Activated CD4-positive, alpha-beta memory T cell treated with anti-CD3 and anti-CD28 coated beads, Interleukin-2, amount 10 ng/mL, durations not matched to agents 7 days and 5 days (primary cell): ENCODE measurements around the gene SEPTIN5. TPM values are rescaled to one million over a fixed set of nuclear protein-coding genes. Genes with fewer than 3 reads are reported as not detected.
"Not testable (repeated sequence)": the region's sequence is repeated elsewhere in the genome, so short reads cannot be mapped to it uniquely, and the experiment has no call there.

Experiments
- CTCF ChIA-PET: fragments of 350-600 bp; sonication (Branson Sonifier 250); formaldehyde crosslinking; loops from one replicate; lab custom pipeline; 2021; ENCODE audit warnings: antibody characterized with exemption, inconsistent platforms; lab: Charles Lee
- POLR2A ChIA-PET: fragments of 350-600 bp; sonication (Branson Sonifier 250); formaldehyde crosslinking; loops from one replicate; lab custom pipeline; 2021; ENCODE audit warnings: antibody characterized with exemption; lab: Charles Lee
- DNase-seq: peaks from one replicate; pipeline ENCODE4 v3.0.0-alpha.2; 2020
- H3K27ac Mint-ChIP-seq: one replicate; pipeline ENCODE4 v1.8.0; 2021; ENCODE audit warnings: mild to moderate bottlenecking, mixed read lengths
- H3K27me3 Mint-ChIP-seq: one replicate; pipeline ENCODE4 v1.8.0; 2021; ENCODE audit warnings: mixed read lengths
- H3K36me3 Mint-ChIP-seq: one replicate; pipeline ENCODE4 v1.8.0; 2021; ENCODE audit warnings: low read depth, mixed read lengths
- H3K4me1 Mint-ChIP-seq: one replicate; pipeline ENCODE4 v1.8.0; 2021; ENCODE audit warnings: mixed read lengths
- H3K4me3 Mint-ChIP-seq: one replicate; pipeline ENCODE4 v1.8.0; 2021; ENCODE audit warnings: mild to moderate bottlenecking, mixed read lengths
- H3K9me3 Mint-ChIP-seq: one replicate; pipeline ENCODE4 v1.8.0; 2021; ENCODE audit warnings: mixed read lengths
- total RNA-seq, 2 experiments: library from RNA; stranded (reverse); gene quantifications; one replicate each; pipeline ENCODE4 v1.2.3, GENCODE V29; 2021

Gene SEPTIN5
- total RNA-seq, 2 experiments from 2014 or later, result not detected

- CTCF ChIA-PET, result no interaction called here
- H3K9me3 Mint-ChIP-seq, result no peaks in the 10 kb centered on the region
- H3K27me3 Mint-ChIP-seq, result peaks cover 19% of the 10 kb centered on the region
- H3K27ac Mint-ChIP-seq, result no peak overlapping the region
- H3K4me1 Mint-ChIP-seq, result no peaks in the 10 kb centered on the region
- H3K4me3 Mint-ChIP-seq, result no peak overlapping the region
- DNase-seq, result no peak
- H3K36me3 Mint-ChIP-seq, result no peaks in the 10 kb centered on the region
- POLR2A ChIA-PET, result no interaction called here
Measured at GRCh38 chr22:19688301-19689290, 25.7 kb upstream of the SEPTIN5 start.

- CTCF ChIA-PET, result no interaction called here
- H3K9me3 Mint-ChIP-seq, result no peaks in the 10 kb centered on the region
- POLR2A ChIA-PET, result no interaction called here
- no peak overlapping the region for H3K4me3 Mint-ChIP-seq
- H3K36me3 Mint-ChIP-seq, result no peaks in the 10 kb centered on the region
- H3K27ac Mint-ChIP-seq, result no peak overlapping the region
- no peaks in the 10 kb centered on the region for H3K4me1 Mint-ChIP-seq
- H3K27me3 Mint-ChIP-seq, result peaks cover 14% of the 10 kb centered on the region
- no peak for DNase-seq
Measured at GRCh38 chr22:19689408-19689807, 24.9 kb upstream of the SEPTIN5 start.

- Mint-ChIP-seq H3K9me3 (no peaks in the 10 kb centered on the region), H3K36me3 (no peaks in the 10 kb centered on the region), H3K27me3 (peaks cover 12% of the 10 kb centered on the region), H3K4me3 (no peak overlapping the region), H3K27ac (no peak overlapping the region), H3K4me1 (no peaks in the 10 kb centered on the region)
- POLR2A ChIA-PET, result no interaction called here
- no peak for DNase-seq
- CTCF ChIA-PET, result no interaction called here
Measured at GRCh38 chr22:19691007-19691720, 23.1 kb upstream of the SEPTIN5 start.

- Mint-ChIP-seq H3K9me3 (no peaks in the 10 kb centered on the region), H3K4me1 (no peaks in the 10 kb centered on the region), H3K4me3 (no peak overlapping the region), H3K27me3 (peaks cover 8% of the 10 kb centered on the region), H3K27ac (no peak overlapping the region), H3K36me3 (no peaks in the 10 kb centered on the region)
- no peak for DNase-seq
- ChIA-PET CTCF (no interaction called here), POLR2A (no interaction called here)
Measured at GRCh38 chr22:19691721-19692341, 22.5 kb upstream of the SEPTIN5 start.

DNA sequence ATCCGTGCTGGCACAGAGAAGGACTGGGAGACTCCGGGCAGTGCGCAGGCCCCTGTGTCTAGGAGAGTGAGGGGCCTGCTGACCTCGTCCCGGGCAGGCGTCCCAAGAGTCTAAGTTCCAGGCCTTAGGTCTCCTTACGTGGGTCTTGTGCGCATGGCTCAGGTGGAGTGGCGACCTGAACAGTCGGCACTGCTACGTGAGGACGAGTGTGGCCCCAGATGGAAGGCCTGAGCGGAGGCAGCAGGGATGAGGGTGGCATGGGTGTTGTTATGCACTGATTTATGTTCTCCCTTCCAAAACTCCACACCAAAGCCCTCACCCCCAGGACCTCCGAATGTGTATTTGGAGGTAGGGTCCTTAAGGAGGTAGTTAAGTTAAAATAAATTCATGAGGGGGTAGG, 20.7 kb upstream of the SEPTIN5 start:
- Mint-ChIP-seq H3K27me3 (peaks cover 9% of the 10 kb centered on the region), H3K4me3 (no peak overlapping the region), H3K4me1 (no peaks in the 10 kb centered on the region), H3K27ac (no peak overlapping the region), H3K36me3 (no peaks in the 10 kb centered on the region), H3K9me3 (no peaks in the 10 kb centered on the region)
- ChIA-PET CTCF (no interaction called here), POLR2A (no interaction called here)
- no peak for DNase-seq

DNA sequence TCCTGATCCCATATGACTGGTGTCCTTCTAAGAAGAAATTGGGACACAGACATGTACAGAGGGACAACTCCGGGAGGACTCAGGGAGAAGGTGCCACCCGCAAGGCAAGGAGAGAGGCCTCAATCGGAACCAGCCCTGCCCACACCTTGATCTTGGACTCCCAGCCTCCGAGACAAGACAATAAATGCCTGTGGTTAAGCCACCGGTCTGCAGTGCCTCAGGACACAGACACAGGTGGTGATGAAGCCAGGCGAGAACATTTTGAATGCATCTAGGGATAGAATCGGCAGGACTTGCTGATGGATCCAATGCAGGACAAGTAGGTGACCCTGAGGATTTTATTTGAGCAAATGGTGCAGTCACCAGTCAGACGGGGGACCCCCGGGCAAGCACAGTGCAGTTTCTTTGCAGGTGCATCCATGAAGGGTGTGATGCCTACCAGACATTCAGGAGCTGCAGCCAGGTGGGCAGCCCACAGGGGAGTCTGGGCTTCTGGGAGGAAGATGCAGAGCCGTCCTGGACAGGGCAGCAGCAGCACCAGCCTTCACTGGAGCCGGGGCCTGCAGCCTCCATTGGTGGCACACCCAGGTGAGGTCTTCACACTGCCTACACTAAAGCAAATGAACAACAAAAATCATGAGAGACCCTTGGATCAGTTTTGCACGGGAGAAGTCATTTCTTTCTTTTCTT, 20.2 kb upstream of the SEPTIN5 start:
- Mint-ChIP-seq H3K4me3 (no peak overlapping the region), H3K36me3 (no peaks in the 10 kb centered on the region), H3K4me1 (no peaks in the 10 kb centered on the region), H3K27ac (no peak overlapping the region), H3K27me3 (peaks cover 9% of the 10 kb centered on the region), H3K9me3 (no peaks in the 10 kb centered on the region)
- CTCF ChIA-PET, result no interaction called here
- POLR2A ChIA-PET, result no interaction called here
- DNase-seq, result no peak

DNA sequence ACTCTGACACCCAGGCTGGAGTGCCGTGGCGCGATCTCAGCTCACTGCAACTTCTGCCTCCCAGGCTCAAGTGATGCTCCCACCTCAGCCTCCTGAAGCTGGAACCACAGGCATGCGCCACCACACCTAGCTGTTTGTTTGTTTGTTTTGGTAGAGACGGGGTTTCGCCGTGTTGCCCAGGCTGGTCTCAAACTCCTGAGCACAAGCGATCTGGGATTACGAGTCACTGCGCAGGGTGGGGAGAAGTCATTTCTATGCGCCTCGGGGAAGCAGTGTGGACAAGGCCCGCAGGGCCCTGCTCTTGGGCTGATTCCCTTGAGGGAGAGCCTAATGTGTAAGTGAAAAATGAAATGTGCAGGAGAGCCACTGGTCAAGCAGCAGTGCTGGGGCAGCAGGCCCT, 19.6 kb upstream of the SEPTIN5 start:
- Mint-ChIP-seq H3K9me3 (no peaks in the 10 kb centered on the region), H3K36me3 (no peaks in the 10 kb centered on the region), H3K27ac (no peak overlapping the region), H3K27me3 (peaks cover 9% of the 10 kb centered on the region), H3K4me3 (no peak overlapping the region), H3K4me1 (no peaks in the 10 kb centered on the region)
- CTCF ChIA-PET, result no interaction called here
- DNase-seq, result no peak
- POLR2A ChIA-PET, result no interaction called here

- no peaks in the 10 kb centered on the region for H3K9me3 Mint-ChIP-seq
- no peak for DNase-seq
- POLR2A ChIA-PET, result no interaction called here
- H3K27me3 Mint-ChIP-seq, result peaks cover 5% of the 10 kb centered on the region
- no peaks in the 10 kb centered on the region for H3K36me3 Mint-ChIP-seq
- no peak overlapping the region for H3K4me3 Mint-ChIP-seq
- H3K27ac Mint-ChIP-seq, result no peak overlapping the region
- H3K4me1 Mint-ChIP-seq, result no peaks in the 10 kb centered on the region
- CTCF ChIA-PET, result no interaction called here
Measured at GRCh38 chr22:19696504-19697276, 17.6 kb upstream of the SEPTIN5 start.

DNA sequence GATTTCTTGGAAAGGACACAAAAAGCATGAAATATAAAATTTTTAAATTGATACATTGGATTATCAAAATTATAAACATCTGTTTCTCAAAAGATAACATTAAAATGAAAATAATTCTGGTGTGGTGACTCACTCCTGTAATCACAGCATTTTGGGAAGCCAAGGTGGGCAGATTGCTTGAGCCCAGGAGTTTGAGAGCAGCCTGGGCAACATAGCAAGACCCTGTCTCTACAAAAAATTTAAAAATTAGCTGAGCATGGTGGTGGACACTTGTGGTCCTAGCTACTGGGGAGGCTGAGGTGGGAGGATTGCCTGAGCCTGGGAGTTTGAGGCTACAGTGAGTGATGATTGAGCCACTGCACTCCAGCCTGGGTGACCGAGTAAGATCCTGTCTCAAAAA, 16.4 kb upstream of the SEPTIN5 start:
- POLR2A ChIA-PET, H3K4me1 Mint-ChIP-seq, DNase-seq, H3K9me3 Mint-ChIP-seq, CTCF ChIA-PET, H3K4me3 Mint-ChIP-seq, H3K36me3 Mint-ChIP-seq, H3K27me3 Mint-ChIP-seq, H3K27ac Mint-ChIP-seq: not testable (repeated sequence)

DNA sequence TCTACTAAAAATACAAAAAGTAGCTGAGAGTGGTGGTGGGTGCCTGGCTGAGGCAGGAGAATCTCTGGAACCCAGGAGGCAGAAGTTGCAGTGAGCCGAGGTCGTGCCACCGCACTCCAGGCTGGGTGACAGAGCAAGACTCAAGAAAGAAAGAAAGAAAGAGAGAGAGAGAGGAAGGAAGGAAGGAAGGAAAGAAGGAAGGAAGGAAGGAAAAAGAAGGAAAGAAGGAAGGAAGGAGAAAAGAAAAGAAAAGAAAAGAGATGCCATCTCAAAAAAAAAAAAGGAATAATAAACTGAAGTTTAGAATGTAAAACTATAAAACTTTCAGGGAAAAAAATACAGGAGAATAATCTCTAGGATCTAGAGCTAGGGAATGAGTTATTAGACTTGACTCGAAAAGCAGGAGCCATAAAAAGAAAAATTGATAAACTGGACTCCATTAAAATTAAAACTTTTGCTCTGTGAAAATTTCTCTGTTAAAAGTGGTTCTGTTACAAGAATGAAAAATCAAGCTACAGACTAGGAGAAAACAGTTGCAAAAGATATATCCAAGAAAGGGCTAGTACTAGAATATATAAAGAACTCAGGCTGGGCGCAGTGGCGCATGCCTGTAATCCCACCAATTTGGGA, 13.4 kb upstream of the SEPTIN5 start:
- ChIA-PET CTCF (no interaction called here), POLR2A (no interaction called here)
- H3K27ac Mint-ChIP-seq, result no peak overlapping the region
- H3K9me3 Mint-ChIP-seq, result no peaks in the 10 kb centered on the region
- H3K4me3 Mint-ChIP-seq, result no peak overlapping the region
- no peaks in the 10 kb centered on the region for H3K4me1 Mint-ChIP-seq
- H3K27me3 Mint-ChIP-seq, result peaks cover 3% of the 10 kb centered on the region
- DNase-seq, result no peak
- no peaks in the 10 kb centered on the region for H3K36me3 Mint-ChIP-seq

DNA sequence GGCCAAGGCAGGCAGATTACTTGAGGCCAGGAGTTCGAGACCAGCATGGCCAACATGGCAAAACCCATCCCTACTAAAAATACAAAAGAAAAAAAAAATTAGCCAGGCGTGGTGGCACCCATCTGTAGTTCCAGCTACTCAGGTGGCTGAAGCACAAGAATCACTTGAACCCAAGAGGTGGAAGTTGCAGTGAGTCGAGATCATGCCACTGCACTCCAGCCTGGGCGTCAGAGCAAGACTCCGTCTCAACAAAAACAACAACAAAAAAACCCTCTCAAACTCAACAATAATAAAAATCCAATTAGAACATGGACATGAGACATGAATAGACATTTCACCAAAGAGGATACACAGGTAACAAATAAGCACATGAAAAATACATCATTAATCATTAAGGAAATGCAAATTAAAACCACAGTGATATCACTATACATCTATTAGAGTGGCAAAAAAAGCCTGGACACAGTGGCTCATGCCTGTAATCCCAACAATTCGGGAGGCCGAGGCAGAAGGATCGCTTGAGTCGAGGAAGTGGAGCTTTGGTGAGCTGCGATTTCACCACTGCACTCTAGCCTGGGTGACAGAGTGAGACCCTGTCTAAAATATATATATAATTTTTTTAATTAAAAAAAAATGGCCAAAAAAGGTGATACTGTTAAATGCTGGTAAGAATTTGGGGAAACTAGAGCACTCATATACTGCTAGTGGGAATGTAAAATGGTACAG, 12.7 kb upstream of the SEPTIN5 start:
- no peaks in the 10 kb centered on the region for H3K4me1 Mint-ChIP-seq
- no peak for DNase-seq
- ChIA-PET POLR2A (no interaction called here), CTCF (no interaction called here)
- peaks cover 3% of the 10 kb centered on the region for H3K27me3 Mint-ChIP-seq
- H3K36me3 Mint-ChIP-seq, result no peaks in the 10 kb centered on the region
- H3K27ac Mint-ChIP-seq, result no peak overlapping the region
- H3K9me3 Mint-ChIP-seq, result no peaks in the 10 kb centered on the region
- no peak overlapping the region for H3K4me3 Mint-ChIP-seq
